ENCODE measurements around the gene SYNE2.

The SYNE2 gene

GRCh38 chr14:63952933-63953437, 100.2 kb downstream of the SYNE2 start:
- DNase-seq (ENCODE audit: low read depth, low spot score), result peak; percentile 14

GRCh38 chr14:63956326-63956725, 103.5 kb downstream of the SYNE2 start:
- DNase-seq (ENCODE audit: low read depth, low spot score), result peak; percentile 16

GRCh38 chr14:63960926-63961567, 108.2 kb downstream of the SYNE2 start:
- peak; percentile 58 for DNase-seq (ENCODE audit: low read depth, low spot score)

- DNase-seq (ENCODE audit: low read depth, low spot score), result no peak
Observed at GRCh38 chr14:63962906-63963305, 110.1 kb downstream of the SYNE2 start.

- no peak for DNase-seq (ENCODE audit: low read depth, low spot score)
Observed at GRCh38 chr14:63963439-63963838, 110.6 kb downstream of the SYNE2 start.

GRCh38 chr14:63964113-63964512, 111.3 kb downstream of the SYNE2 start:
- no peak for DNase-seq (ENCODE audit: low read depth, low spot score)

GRCh38 chr14:63966407-63966806, 113.6 kb downstream of the SYNE2 start:
- DNase-seq (ENCODE audit: low read depth, low spot score), result no peak

GRCh38 chr14:63972323-63972932, 119.6 kb downstream of the SYNE2 start:
- no peak for DNase-seq (ENCODE audit: low read depth, low spot score)

GRCh38 chr14:63974176-63974575, 121.4 kb downstream of the SYNE2 start:
- DNase-seq (ENCODE audit: low read depth, low spot score), result no peak

GRCh38 chr14:63981569-63981968, 128.8 kb downstream of the SYNE2 start:
- no peak for DNase-seq (ENCODE audit: low read depth, low spot score)

- no peak for DNase-seq (ENCODE audit: low read depth, low spot score)
Observed at GRCh38 chr14:63982156-63982555, 129.4 kb downstream of the SYNE2 start.

GRCh38 chr14:63982629-63983028, 129.8 kb downstream of the SYNE2 start:
- DNase-seq (ENCODE audit: low read depth, low spot score), result no peak

GRCh38 chr14:63986789-63987533, 134.2 kb downstream of the SYNE2 start:
- peak; percentile 73 for DNase-seq (ENCODE audit: low read depth, low spot score)

GRCh38 chr14:63988579-63988978, 135.8 kb downstream of the SYNE2 start:
- DNase-seq (ENCODE audit: low read depth, low spot score), result no peak

- no peak for DNase-seq (ENCODE audit: low read depth, low spot score)
Observed at GRCh38 chr14:63991833-63992232, 139.0 kb downstream of the SYNE2 start.

GRCh38 chr14:63992858-63993257, 140.1 kb downstream of the SYNE2 start:
- no peak for DNase-seq (ENCODE audit: low read depth, low spot score)

GRCh38 chr14:63993992-63994391, 141.2 kb downstream of the SYNE2 start:
- DNase-seq (ENCODE audit: low read depth, low spot score), result no peak

GRCh38 chr14:63995285-63995684, 142.5 kb downstream of the SYNE2 start:
- no peak for DNase-seq (ENCODE audit: low read depth, low spot score)

- DNase-seq (ENCODE audit: low read depth, low spot score), result no peak
Observed at GRCh38 chr14:63996016-63996415, 143.2 kb downstream of the SYNE2 start.

GRCh38 chr14:63996625-63997220, 143.9 kb downstream of the SYNE2 start:
- no peak for DNase-seq (ENCODE audit: low read depth, low spot score)

GRCh38 chr14:64000749-64001148, 147.9 kb downstream of the SYNE2 start:
- no peak for DNase-seq (ENCODE audit: low read depth, low spot score)

- no peak for DNase-seq (ENCODE audit: low read depth, low spot score)
Observed at GRCh38 chr14:64005822-64006221, 153.0 kb downstream of the SYNE2 start.

Data from astrocyte of the hippocampus (primary cell).